ENCODE measurements around the gene TIAM1. TPM values are rescaled to one million over a fixed set of nuclear protein-coding genes. Genes with fewer than 3 reads are reported as not detected.

The TIAM1 gene
- total RNA-seq, 4 donors from 2014 or later: 0.66 to 3.5 (median 1.0) TPM

DNA sequence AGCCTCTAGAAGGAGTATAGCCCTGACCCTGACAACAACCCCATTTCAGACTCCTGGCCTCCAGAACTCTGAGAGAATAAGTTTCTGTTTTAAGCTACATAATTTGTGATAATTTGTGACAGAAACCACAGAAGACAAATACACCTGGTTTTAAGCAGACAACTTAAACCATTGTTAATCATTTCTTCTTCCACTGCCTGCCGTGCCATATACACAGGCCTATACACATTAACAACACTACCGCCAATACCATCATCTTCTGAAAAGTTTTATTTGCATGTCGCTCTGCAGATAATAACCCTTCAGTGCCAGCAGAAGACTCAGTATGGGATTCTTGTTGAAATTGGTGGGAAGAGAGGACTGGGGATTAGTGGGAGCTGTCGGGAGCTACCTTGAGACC is 265.8 kb downstream of the TIAM1 start:
- H3K4me3 ChIP-seq: no peak overlapping the region
- H3K27ac ChIP-seq: no peak overlapping the region
- H3K4me1 ChIP-seq: no peaks in the 10 kb centered on the region
- ATAC-seq (no peak), DNase-seq (no peak)
- intact Hi-C loops (cut with DNase I; ENCODE audit: low total_unique reads) (no loop called here), in situ Hi-C loops (cut with MboI; ENCODE audit: low sequenced_read_pairs in 4 of 4) (loop anchor here in 3 of 4 donors (25.0 kb wide), 3 partner anchors 509 to 1016 kb away; partner anchors contain the start of genes KRTAP23-1 (in 2 of the 3) and KRTAP27-1 (in 2 of the 3))
- H3K27me3 ChIP-seq: no peaks in the 10 kb centered on the region
- no peaks in the 10 kb centered on the region for H3K36me3 ChIP-seq
- H3K9me3 ChIP-seq: no peaks in the 10 kb centered on the region
- TF ChIP-seq CTCF (IDR thresholded peaks at IDR 0.05 in 4 of 5, conservative IDR thresholded peaks at IDR 0.05 in 1 of 5): no peak
- no peak for TF ChIP-seq POLR2A (IDR thresholded peaks at IDR 0.05)

GRCh38 chr21:31075848-31076247 is 268.2 kb downstream of the TIAM1 start:
- TF ChIP-seq POLR2A (IDR thresholded peaks at IDR 0.05): no peak
- TF ChIP-seq CTCF (IDR thresholded peaks at IDR 0.05 in 4 of 5, conservative IDR thresholded peaks at IDR 0.05 in 1 of 5): no peak
- no peak overlapping the region for H3K27ac ChIP-seq
- no peak overlapping the region for H3K4me3 ChIP-seq
- no peak for ATAC-seq
- H3K4me1 ChIP-seq: no peaks in the 10 kb centered on the region
- intact Hi-C loops (cut with DNase I; ENCODE audit: low total_unique reads) (no loop called here), in situ Hi-C loops (cut with MboI; ENCODE audit: low sequenced_read_pairs in 4 of 4) (loop anchor here in 3 of 4 donors (25.0 kb wide), 3 partner anchors 511 to 1014 kb away; partner anchors contain the start of genes KRTAP23-1 (in 2 of the 3) and KRTAP27-1 (in 2 of the 3))
- no peak for DNase-seq
- no peaks in the 10 kb centered on the region for H3K27me3 ChIP-seq
- H3K9me3 ChIP-seq: no peaks in the 10 kb centered on the region
- no peaks in the 10 kb centered on the region for H3K36me3 ChIP-seq

- no peaks in the 10 kb centered on the region for H3K9me3 ChIP-seq
- no peak overlapping the region for H3K4me3 ChIP-seq
- no peak for DNase-seq
- intact Hi-C loops (cut with DNase I; ENCODE audit: low total_unique reads) (no loop called here), in situ Hi-C loops (cut with MboI; ENCODE audit: low sequenced_read_pairs in 4 of 4) (no loop called here)
- no peaks in the 10 kb centered on the region for H3K4me1 ChIP-seq
- no peak for ATAC-seq
- no peaks in the 10 kb centered on the region for H3K27me3 ChIP-seq
- TF ChIP-seq CTCF (IDR thresholded peaks at IDR 0.05 in 4 of 5, conservative IDR thresholded peaks at IDR 0.05 in 1 of 5): no peak
- no peak for TF ChIP-seq POLR2A (IDR thresholded peaks at IDR 0.05)
- H3K27ac ChIP-seq: no peak overlapping the region
- H3K36me3 ChIP-seq: no peaks in the 10 kb centered on the region
These were observed 271.5 kb downstream of the TIAM1 start for GRCh38 chr21:31072533-31072932.

All from gastrocnemius medialis (tissue), 4 donors.